HG03196 (cell line): Measurements from ENCODE around the gene ARID3A.

Experiments
- ATAC-seq: cut with Tn5 transposase; IDR thresholded peaks from one replicate; pipeline ENCODE4 v1.9.1; 2021; ENCODE audit not compliant: unreplicated experiment

Gene ARID3A

GRCh38 chr19:911197-912033, 14.4 kb upstream of the ARID3A start:
- no peak for ATAC-seq

- ATAC-seq, result no peak
Measured at GRCh38 chr19:912181-913079, 13.4 kb upstream of the ARID3A start.

- ATAC-seq, result no peak
Measured at GRCh38 chr19:913080-913748, 12.6 kb upstream of the ARID3A start, which contains the start of gene R3HDM4. Gene R3HDM4 (minus strand): TSS chr19:913219. CDS start chr19:913157, 62 bp downstream.

- no peak for ATAC-seq
Measured at GRCh38 chr19:916645-917322, 9.1 kb upstream of the ARID3A start.

DNA sequence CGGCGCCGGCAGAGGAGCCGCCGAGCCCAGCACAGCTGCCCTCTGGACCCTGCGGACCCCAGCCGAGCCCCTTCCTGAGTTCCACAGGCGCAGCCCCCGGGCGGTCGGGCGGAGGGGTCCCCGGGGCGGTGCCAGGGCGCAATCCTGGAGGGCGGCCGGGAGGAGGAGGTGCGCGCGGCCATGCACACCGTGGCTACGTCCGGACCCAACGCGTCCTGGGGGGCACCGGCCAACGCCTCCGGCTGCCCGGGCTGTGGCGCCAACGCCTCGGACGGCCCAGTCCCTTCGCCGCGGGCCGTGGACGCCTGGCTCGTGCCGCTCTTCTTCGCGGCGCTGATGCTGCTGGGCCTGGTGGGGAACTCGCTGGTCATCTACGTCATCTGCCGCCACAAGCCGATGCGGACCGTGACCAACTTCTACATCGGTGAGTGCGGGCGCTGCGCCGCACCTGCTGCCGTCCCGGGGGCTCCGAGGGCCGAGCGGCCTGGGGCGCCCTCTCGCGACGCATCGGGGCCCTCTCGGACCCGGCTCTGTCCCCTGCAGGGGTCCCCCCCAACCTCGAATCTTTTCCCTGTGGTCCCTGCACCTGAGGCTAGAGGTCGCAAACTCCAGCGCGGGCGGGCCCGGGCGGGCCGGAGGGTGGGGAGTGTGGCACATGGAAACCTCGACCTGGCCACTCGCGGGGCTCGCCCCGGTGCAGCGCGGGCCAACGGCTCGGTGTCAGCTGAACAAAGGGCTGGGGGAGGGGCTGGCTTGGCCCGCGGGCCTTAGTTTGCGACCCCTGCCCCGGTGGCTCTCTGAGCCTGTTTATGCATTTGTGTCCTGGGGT, 8.3 kb upstream of the ARID3A start, which contains the start of gene KISS1R:
TSS of gene KISS1R (plus strand) at position 11 of the 829 bp plus-strand sequence. CDS start at position 181, 170 bp downstream.
- ATAC-seq, result no peak

GRCh38 chr19:918152-918437, 7.7 kb upstream of the ARID3A start:
- no peak for ATAC-seq

DNA sequence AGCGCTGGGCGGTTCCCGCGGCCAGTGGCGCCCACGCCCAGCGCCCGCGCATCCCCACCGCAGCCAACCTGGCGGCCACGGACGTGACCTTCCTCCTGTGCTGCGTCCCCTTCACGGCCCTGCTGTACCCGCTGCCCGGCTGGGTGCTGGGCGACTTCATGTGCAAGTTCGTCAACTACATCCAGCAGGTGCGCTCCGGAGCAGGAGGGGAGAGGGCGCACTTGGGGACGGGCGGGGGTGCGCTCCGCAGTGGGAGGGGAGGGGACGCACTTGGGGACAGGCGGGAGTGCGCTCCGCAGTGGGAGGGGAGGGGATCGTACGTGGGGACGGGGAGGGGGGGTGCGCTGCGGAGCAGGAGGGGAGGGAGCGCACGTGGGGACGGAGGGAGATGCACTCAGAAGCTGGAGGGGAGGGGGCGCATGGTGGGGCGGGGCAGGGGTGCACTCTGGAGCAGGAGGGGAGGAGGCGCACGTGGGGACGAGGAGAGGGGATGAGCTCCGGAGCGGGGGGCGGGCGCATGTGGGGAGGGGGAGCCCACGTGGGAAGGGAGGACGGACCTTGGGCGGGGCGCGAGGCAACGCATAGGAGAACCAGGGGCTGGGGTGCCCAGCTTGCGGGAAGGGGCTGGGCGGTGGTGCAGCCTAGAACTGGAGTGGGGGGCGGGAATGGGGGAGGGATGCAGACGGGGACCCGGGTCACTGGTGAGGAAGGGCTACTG, 7.2 kb upstream of the ARID3A start:
- ATAC-seq, result no peak

GRCh38 chr19:919199-920050, 6.4 kb upstream of the ARID3A start:
- no peak for ATAC-seq

DNA sequence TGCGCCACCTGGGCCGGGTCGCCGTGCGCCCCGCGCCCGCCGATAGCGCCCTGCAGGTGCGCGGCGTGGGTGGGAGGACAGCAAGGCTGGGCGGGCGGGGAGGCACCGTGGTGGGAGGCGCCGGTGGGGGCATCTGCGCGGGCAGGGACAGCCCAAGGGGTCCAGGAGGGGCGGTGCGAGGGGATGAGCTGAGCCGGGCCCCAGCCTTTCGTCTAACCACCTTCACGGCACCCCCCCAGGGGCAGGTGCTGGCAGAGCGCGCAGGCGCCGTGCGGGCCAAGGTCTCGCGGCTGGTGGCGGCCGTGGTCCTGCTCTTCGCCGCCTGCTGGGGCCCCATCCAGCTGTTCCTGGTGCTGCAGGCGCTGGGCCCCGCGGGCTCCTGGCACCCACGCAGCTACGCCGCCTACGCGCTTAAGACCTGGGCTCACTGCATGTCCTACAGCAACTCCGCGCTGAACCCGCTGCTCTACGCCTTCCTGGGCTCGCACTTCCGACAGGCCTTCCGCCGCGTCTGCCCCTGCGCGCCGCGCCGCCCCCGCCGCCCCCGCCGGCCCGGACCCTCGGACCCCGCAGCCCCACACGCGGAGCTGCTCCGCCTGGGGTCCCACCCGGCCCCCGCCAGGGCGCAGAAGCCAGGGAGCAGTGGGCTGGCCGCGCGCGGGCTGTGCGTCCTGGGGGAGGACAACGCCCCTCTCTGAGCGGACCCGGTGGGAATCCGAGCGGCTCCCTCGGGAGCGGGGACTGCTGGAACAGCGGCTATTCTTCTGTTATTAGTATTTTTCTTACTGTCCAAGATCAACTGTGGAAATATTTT, 5.6 kb upstream of the ARID3A start:
- no peak for ATAC-seq

GRCh38 chr19:924553-925086, 1.2 kb upstream of the ARID3A start:
- peak; percentile 1 for ATAC-seq

DNA sequence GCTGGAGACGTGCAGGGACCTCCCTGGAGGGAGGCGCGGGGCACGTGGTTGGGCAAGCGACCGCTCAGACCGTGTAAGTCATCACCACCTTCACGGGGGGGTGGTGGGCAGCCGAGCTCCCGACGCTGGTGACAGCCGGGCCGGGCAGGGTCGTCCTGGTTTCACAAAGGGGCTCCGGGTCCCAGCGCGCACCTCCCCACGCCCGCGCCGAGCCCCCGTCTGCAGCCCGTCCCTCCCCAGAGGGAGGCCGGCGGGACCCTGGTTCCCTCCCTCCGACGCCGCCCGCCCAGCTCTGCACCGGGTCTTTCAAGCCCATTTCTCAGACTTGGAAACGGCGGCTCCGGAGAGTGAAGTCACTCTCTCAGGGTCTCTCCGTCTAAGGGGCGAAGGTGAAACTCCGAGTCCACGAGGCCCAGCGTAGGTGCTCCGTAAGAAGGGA, 729 bp upstream of the ARID3A start:
- peak; percentile 32 for ATAC-seq

GRCh38 chr19:926323-926588, 421 bp downstream of the ARID3A start:
- no peak for ATAC-seq

DNA sequence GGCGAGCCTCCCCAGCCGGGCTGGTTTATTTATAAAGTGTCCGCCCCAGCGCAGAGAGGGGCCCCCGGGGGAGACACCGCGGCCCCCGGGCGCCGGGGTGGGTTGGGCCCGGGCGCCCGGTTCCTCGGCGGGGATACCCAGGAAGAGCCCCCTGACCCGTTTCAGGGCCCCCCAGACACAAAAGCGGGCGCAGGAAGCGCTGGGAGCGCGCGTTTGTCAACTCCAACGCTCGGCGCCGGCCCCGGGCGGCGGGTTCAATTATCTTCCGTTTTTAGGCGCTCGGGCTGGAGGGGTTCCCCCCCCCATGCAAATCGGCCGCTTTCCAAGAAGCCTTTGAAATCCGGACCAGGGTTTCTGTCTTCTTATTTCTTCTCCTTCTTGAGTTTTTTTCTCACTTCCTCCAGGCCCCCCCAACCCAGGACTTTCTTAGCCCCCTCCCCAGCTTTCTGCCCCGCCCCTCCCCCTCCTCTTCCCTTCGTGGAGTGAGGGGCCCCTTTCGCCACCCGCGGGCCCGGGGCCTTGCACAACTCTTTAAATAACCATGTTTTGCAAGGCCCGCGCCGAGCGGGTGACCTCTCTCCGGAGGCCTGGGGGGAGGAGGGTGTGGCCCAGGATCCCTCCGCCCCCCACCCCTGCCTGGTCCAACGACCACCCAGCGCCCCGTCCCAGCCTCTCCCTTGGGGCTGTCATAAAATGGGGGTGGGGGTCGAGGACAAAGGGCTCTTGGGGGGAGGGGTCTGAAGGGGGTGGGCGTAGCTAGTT, 935 bp downstream of the ARID3A start:
- no peak for ATAC-seq

DNA sequence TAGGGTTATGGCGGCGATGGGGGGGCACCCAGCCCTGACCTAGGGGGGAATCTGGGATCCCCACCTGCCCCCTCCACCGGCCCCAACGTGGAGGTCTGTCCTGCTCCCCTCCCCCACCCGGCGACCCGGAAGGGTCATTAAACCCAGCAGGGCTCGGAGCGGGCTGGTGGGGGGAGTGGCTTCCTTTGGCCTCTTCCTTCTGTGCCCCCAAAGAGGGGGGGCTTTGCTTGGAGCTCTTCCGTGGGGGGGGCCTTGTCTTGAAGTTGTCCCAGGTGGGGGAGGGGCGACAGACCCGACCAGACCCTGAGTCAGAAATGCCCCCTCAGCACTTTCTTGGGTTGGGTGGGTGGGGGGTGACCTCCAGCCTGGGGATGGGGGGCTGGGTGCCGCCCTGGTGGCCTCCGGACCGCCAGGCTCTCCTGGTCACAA, 1.5 kb downstream of the ARID3A start:
- ATAC-seq, result no peak

GRCh38 chr19:927780-928401, 2.1 kb downstream of the ARID3A start:
- no peak for ATAC-seq

DNA sequence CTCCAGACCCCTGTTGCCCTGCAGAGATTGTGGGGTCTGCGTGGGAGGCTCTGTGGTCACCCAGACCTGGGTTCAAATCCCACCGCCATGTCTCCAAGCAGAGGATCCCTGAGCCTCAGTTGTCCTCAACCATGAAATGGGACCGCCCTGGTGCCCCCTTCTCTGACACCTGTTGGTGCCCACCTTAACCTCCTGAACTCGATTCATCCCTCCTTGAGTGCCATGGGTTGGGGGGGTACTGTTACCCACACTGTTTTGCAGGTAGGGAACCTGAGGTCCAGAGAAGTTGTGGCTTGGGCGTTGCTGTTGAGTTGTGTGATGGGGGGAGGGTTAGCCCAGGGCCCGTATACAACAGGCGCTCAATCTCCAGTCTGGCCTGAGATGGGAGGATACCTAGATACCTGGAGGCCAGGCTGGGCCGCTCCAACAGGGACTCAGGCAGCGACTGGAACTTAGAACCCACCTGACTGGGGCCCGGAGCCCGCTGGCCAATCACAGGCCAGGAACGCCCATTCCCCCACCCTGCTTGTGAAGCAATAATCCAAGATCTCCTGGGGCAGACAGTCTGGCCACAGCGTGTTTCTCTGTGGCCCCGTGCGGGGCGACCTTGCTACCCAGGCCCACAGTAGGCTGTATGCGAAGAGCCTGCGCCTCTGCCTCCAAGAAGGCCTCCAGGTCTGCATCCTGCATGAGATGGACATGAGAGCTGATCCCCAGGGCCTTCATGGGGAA, 2.8 kb downstream of the ARID3A start:
- ATAC-seq, result no peak
